ENCODE data around the gene RAB11FIP4. TPM values are rescaled to one million over a fixed set of nuclear protein-coding genes. Genes with fewer than 3 reads are reported as not detected.

RAB11FIP4 gene
- total and polyA plus RNA-seq, 2 of the 13 experiments (the other 11 are each of a cell fraction or from before 2014, with no cell fraction given): 28.0 to 89.3 TPM

GRCh38 chr17:31558748-31559583 is 167.5 kb downstream of the RAB11FIP4 start (continued):
- TF ChIP-seq ZNF503 (CRISPR knock-in tag; IDR thresholded peaks at IDR 0.05) (peak; percentile 32; the same call in 1 of the 2 replicates), HOXA3 (CRISPR knock-in tag; IDR thresholded peaks at IDR 0.05) (0 out of 2 replicates have a peak, but pooled peaks have one; percentile 2), MAX (IDR thresholded peaks at IDR 0.05) (peak; percentile 83), ZNF18 (CRISPR knock-in tag; IDR thresholded peaks at IDR 0.05; ENCODE audit: insufficient replicate concordance) (peak; percentile 52), MTF2 (CRISPR knock-in tag; IDR thresholded peaks at IDR 0.05; ENCODE audit: borderline replicate concordance) (0 out of 2 replicates have a peak, but pooled peaks have one; percentile 18), FOXC1 (CRISPR knock-in tag; IDR thresholded peaks at IDR 0.05; ENCODE audit: borderline replicate concordance) (peak; percentile 36; the same call in 1 of the 2 replicates), YEATS4 (CRISPR knock-in tag; IDR thresholded peaks at IDR 0.05; ENCODE audit: borderline replicate concordance) (peak; percentile 63; the same call in 1 of the 2 replicates), SMC3 (IDR thresholded peaks at IDR 0.05; ENCODE audit: low read length) (peak; percentile 38; the same call in 1 of the 2 replicates), LBX2 (CRISPR knock-in tag; IDR thresholded peaks at IDR 0.05; ENCODE audit: borderline replicate concordance) (no peak), HNRNPLL (IDR thresholded peaks at IDR 0.05; ENCODE audit: low read depth, low read length, poor library complexity, severe bottlenecking) (peak; percentile 68), ZNF607 (CRISPR knock-in tag; IDR thresholded peaks at IDR 0.05; ENCODE audit: borderline replicate concordance) (peak; percentile 44; the same call in 1 of the 2 replicates), HOXA7 (CRISPR knock-in tag; IDR thresholded peaks at IDR 0.05) (no peak), ZNF687 (CRISPR knock-in tag; IDR thresholded peaks at IDR 0.05) (peak; percentile 84), HMG20B (CRISPR knock-in tag; conservative IDR thresholded peaks at IDR 0.05) (no peak), NAIF1 (CRISPR knock-in tag; IDR thresholded peaks at IDR 0.05; ENCODE audit: borderline replicate concordance) (no peak), ZNF572 (CRISPR knock-in tag; IDR thresholded peaks at IDR 0.05) (no peak), TEAD2 (CRISPR knock-in tag; IDR thresholded peaks at IDR 0.05) (no peak), SRSF9 (IDR thresholded peaks at IDR 0.05; ENCODE audit: borderline replicate concordance, insufficient read depth, low read depth, low read length, poor library complexity, severe bottlenecking) (no peak), ZNF431 (CRISPR knock-in tag; IDR thresholded peaks at IDR 0.05; ENCODE audit: borderline replicate concordance, low read depth) (0 out of 2 replicates have a peak, but pooled peaks have one; percentile 19), ZNF24 (IDR thresholded peaks at IDR 0.05) (no peak)

Measured in HepG2 (cell line).